Vagina (tissue), 2 donors: Measurements from ENCODE around the gene PTOV1.

Experiments used
- POLR2A ChIP-seq, 2 donors: fragments of 450-650 bp; IDR thresholded peaks; one replicate each; pipeline ENCODE4 v1.6.1; 2017; ENCODE audit warnings: antibody characterized with exemption in 2 of 2, mild to moderate bottlenecking in 2 of 2, moderate library complexity in 2 of 2
- POLR2AphosphoS5 ChIP-seq, 2 donors: sonication (generic); formaldehyde crosslinking; IDR thresholded peaks; one replicate each; pipeline ENCODE4 v1.9.0; 2017; ENCODE audit warnings: antibody characterized with exemption in 2 of 2, mild to moderate bottlenecking in 2 of 2, low read depth in 1 of 2; ENCODE audit not compliant: insufficient read depth in 1 of 2
- TF ChIP-seq, protein P1 (sequence below), 3 experiments: fragments of 450-650 bp in 2 of 3; fragments of 200-600 bp in 1 of 3; sonication (generic) in 1 of 3; IDR thresholded peaks; one replicate each; pipeline ENCODE4 v1.5.1; 2017 to 2019; ENCODE audit warnings: antibody characterized with exemption in 3 of 3, mild to moderate bottlenecking in 2 of 3, moderate library complexity in 2 of 3

DNA sequence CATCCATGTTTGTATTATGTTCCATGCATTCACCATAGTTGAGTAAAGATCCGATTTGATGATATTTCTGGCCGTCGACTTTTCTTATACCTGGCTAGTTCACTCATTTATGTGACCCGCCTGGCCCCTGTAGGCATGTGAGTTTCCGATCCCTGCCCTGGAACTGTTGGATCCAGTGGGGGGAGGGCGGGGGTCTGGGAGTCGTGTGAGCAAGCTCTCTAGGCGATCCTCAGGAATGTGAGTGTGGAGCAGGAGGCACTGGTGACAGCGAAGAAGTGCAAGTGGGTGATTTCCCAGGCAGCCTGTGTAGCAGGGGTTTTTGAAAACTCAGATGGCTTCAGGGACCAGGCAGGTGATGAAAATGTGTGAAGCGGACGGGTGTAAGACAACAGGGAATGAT is 10.6 kb upstream of the PTOV1 start:
- TF ChIP-seq, protein P1, sequence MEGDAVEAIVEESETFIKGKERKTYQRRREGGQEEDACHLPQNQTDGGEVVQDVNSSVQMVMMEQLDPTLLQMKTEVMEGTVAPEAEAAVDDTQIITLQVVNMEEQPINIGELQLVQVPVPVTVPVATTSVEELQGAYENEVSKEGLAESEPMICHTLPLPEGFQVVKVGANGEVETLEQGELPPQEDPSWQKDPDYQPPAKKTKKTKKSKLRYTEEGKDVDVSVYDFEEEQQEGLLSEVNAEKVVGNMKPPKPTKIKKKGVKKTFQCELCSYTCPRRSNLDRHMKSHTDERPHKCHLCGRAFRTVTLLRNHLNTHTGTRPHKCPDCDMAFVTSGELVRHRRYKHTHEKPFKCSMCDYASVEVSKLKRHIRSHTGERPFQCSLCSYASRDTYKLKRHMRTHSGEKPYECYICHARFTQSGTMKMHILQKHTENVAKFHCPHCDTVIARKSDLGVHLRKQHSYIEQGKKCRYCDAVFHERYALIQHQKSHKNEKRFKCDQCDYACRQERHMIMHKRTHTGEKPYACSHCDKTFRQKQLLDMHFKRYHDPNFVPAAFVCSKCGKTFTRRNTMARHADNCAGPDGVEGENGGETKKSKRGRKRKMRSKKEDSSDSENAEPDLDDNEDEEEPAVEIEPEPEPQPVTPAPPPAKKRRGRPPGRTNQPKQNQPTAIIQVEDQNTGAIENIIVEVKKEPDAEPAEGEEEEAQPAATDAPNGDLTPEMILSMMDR (IDR thresholded peaks at IDR 0.05): no peak
- TF ChIP-seq POLR2AphosphoS5 (IDR thresholded peaks at IDR 0.05; ENCODE audit: insufficient read depth in 1 of 2, low read depth in 1 of 2) (no peak), POLR2A (IDR thresholded peaks at IDR 0.05) (no peak)
